HEK293 (cell line): Measurements from ENCODE around the gene BBC3.

ENCODE experiments used
- CTCF ChIA-PET: fragments of 350-600 bp; formaldehyde crosslinking; extraction: SDS; loops from one replicate; lab custom pipeline; 2021; ENCODE audit warnings: antibody characterized with exemption; lab: Yijun Ruan, JAX
- POLR2A ChIA-PET: fragments of 300-600 bp; formaldehyde crosslinking; extraction: SDS; loops from one replicate; lab custom pipeline; 2020; ENCODE audit warnings: antibody characterized with exemption, inconsistent platforms; lab: Yijun Ruan, JAX
- H3K27ac ChIP-seq: fragments of 200-500 bp; sonication (Bioruptor generic); 2 replicates; pipeline ENCODE4 v1.5.1; 2014; ENCODE audit warnings: low read depth, low read length, control low read depth, inconsistent platforms; ENCODE audit errors: extremely low read depth
- H3K36me3 ChIP-seq, 2 experiments: fragments of 200-500 bp in 1 of 2; sonication (Bioruptor generic) in 1 of 2; 1 replicate in 1 of 2; 2 replicates in 1 of 2; pipeline ENCODE4 v1.5.1; 2014 to 2017; ENCODE audit warnings: inconsistent platforms in 2 of 2, low read length in 2 of 2; ENCODE audit not compliant: control insufficient read depth in 2 of 2, insufficient read depth in 1 of 2
- H3K4me1 ChIP-seq: fragments of 200-500 bp; sonication (Bioruptor generic); 2 replicates; pipeline ENCODE4 v1.5.1; 2014; ENCODE audit warnings: mild to moderate bottlenecking, low read length, inconsistent platforms; ENCODE audit not compliant: control insufficient read depth, insufficient read depth
- H3K4me3 ChIP-seq: 2 replicates; pipeline ENCODE4 v1.5.1; 2011; ENCODE audit warnings: low read depth, mild to moderate bottlenecking, control low read depth, low read length, moderate library complexity
- H3K9me3 ChIP-seq: fragments of 200-500 bp; sonication (Bioruptor generic); 2 replicates; pipeline ENCODE4 v1.5.1; 2014; ENCODE audit warnings: low read depth, low read length, inconsistent platforms; ENCODE audit not compliant: control insufficient read depth, insufficient read depth
- GFI1B ChIP-seq: fragments of 450-650 bp; formaldehyde crosslinking; IDR thresholded peaks from 2 replicates; pipeline ENCODE4 v1.5.1; 2016; ENCODE audit warnings: missing biosample characterization, missing genetic modification characterization
- GLI4 ChIP-seq: fragments of 450-650 bp; formaldehyde crosslinking; IDR thresholded peaks from 2 replicates; pipeline ENCODE4 v1.5.1; 2016; ENCODE audit warnings: missing biosample characterization, missing genetic modification characterization
- HOXC10 ChIP-seq: sonication (generic); formaldehyde crosslinking; IDR thresholded peaks from 2 replicates; pipeline ENCODE4 v1.8.1; 2023; ENCODE audit warnings: mild to moderate bottlenecking, missing genetic modification reagents
- IKZF3 ChIP-seq: fragments of 450-650 bp; IDR thresholded peaks from 2 replicates; pipeline ENCODE4 v1.5.0; 2018; ENCODE audit warnings: missing biosample characterization, mild to moderate bottlenecking, missing genetic modification characterization, moderate library complexity
- KLF10 ChIP-seq: fragments of 450-650 bp; IDR thresholded peaks from 2 replicates; pipeline ENCODE4 v1.5.1; 2018; ENCODE audit warnings: missing biosample characterization, mild to moderate bottlenecking, missing genetic modification characterization
- OSR2 ChIP-seq: fragments of 450-650 bp; formaldehyde crosslinking; IDR thresholded peaks from 2 replicates; pipeline ENCODE4 v1.5.1; 2016; ENCODE audit warnings: missing biosample characterization, missing genetic modification characterization
- PBX3 ChIP-seq: sonication (generic); formaldehyde crosslinking; IDR thresholded peaks from 2 replicates; pipeline ENCODE4 v1.8.1; 2022; ENCODE audit warnings: mild to moderate bottlenecking, moderate library complexity, missing genetic modification reagents
- SCRT1 ChIP-seq: fragments of 450-650 bp; formaldehyde crosslinking; IDR thresholded peaks from 2 replicates; pipeline ENCODE4 v1.5.1; 2016; ENCODE audit warnings: missing biosample characterization, missing genetic modification characterization, borderline replicate concordance
- TRIM28 ChIP-seq: IDR thresholded peaks from 2 replicates; pipeline ENCODE4 v1.6.1; 2011; ENCODE audit warnings: low read length, control low read depth, borderline replicate concordance
- ZBTB1 ChIP-seq: fragments of 450-650 bp; formaldehyde crosslinking; IDR thresholded peaks from 2 replicates; pipeline ENCODE4 v1.5.1; 2016; ENCODE audit warnings: missing biosample characterization, missing genetic modification characterization
- ZBTB48 ChIP-seq: fragments of 450-650 bp; formaldehyde crosslinking; IDR thresholded peaks from 2 replicates; pipeline ENCODE4 v1.5.1; 2016; ENCODE audit warnings: missing biosample characterization, missing genetic modification characterization
- ZBTB49 ChIP-seq: fragments of 450-650 bp; formaldehyde crosslinking; IDR thresholded peaks from 2 replicates; pipeline ENCODE4 v1.5.1; 2016; ENCODE audit warnings: missing biosample characterization, missing genetic modification characterization, low read depth
- ZBTB6 ChIP-seq: fragments of 450-650 bp; formaldehyde crosslinking; IDR thresholded peaks from 2 replicates; pipeline ENCODE4 v1.5.1; 2017; ENCODE audit warnings: missing biosample characterization, missing genetic modification characterization
- ZBTB8A ChIP-seq: fragments of 450-650 bp; formaldehyde crosslinking; IDR thresholded peaks from 2 replicates; pipeline ENCODE4 v1.5.1; 2016; ENCODE audit warnings: missing biosample characterization, missing genetic modification characterization
- ZNF138 ChIP-seq: fragments of 450-650 bp; formaldehyde crosslinking; IDR thresholded peaks from 2 replicates; pipeline ENCODE4 v1.5.1; 2016; ENCODE audit warnings: missing biosample characterization, missing genetic modification characterization, borderline replicate concordance
- ZNF140 ChIP-seq: fragments of 450-650 bp; formaldehyde crosslinking; IDR thresholded peaks from 2 replicates; pipeline ENCODE4 v1.5.1; 2016; ENCODE audit warnings: missing biosample characterization, missing genetic modification characterization
- ZNF239 ChIP-seq: fragments of 450-650 bp; formaldehyde crosslinking; IDR thresholded peaks from 2 replicates; pipeline ENCODE4 v1.5.1; 2016; ENCODE audit warnings: missing biosample characterization, missing genetic modification characterization
- ZNF26 ChIP-seq: fragments of 450-650 bp; formaldehyde crosslinking; IDR thresholded peaks from 2 replicates; pipeline ENCODE4 v1.5.1; 2016; ENCODE audit warnings: missing biosample characterization, missing genetic modification characterization
- ZNF292 ChIP-seq: fragments of 450-650 bp; formaldehyde crosslinking; IDR thresholded peaks from 2 replicates; pipeline ENCODE4 v1.5.1; 2016; ENCODE audit warnings: low read depth, missing biosample characterization, missing genetic modification characterization, borderline replicate concordance
- ZNF416 ChIP-seq: fragments of 450-650 bp; formaldehyde crosslinking; IDR thresholded peaks from 2 replicates; pipeline ENCODE4 v1.5.1; 2016; ENCODE audit warnings: missing biosample characterization, missing genetic modification characterization
- ZNF510 ChIP-seq: fragments of 450-650 bp; formaldehyde crosslinking; IDR thresholded peaks from 2 replicates; pipeline ENCODE4 v1.5.1; 2018; ENCODE audit warnings: mild to moderate bottlenecking, missing genetic modification characterization, missing biosample characterization; ENCODE audit not compliant: insufficient replicate concordance
- ZNF555 ChIP-seq: fragments of 450-650 bp; formaldehyde crosslinking; conservative IDR thresholded peaks from 2 replicates; pipeline ENCODE4 v1.5.1; 2017; ENCODE audit warnings: missing biosample characterization, mild to moderate bottlenecking, missing genetic modification characterization, inconsistent platforms
- ZNF600 ChIP-seq: fragments of 450-650 bp; formaldehyde crosslinking; IDR thresholded peaks from 2 replicates; pipeline ENCODE4 v1.5.1; 2016; ENCODE audit warnings: missing biosample characterization, missing genetic modification characterization
- ZNF624 ChIP-seq: fragments of 450-650 bp; formaldehyde crosslinking; IDR thresholded peaks from 2 replicates; pipeline ENCODE4 v1.5.1; 2017; ENCODE audit warnings: missing biosample characterization, missing genetic modification characterization
- ZNF660 ChIP-seq: fragments of 450-650 bp; IDR thresholded peaks from 2 replicates; pipeline ENCODE4 v1.5.1; 2018; ENCODE audit warnings: missing biosample characterization, mild to moderate bottlenecking, missing genetic modification characterization
- ZNF701 ChIP-seq: fragments of 450-650 bp; formaldehyde crosslinking; IDR thresholded peaks from 2 replicates; pipeline ENCODE4 v1.5.1; 2016; ENCODE audit warnings: missing biosample characterization, missing genetic modification characterization
- ZNF747 ChIP-seq: fragments of 450-650 bp; formaldehyde crosslinking; IDR thresholded peaks from 2 replicates; pipeline ENCODE4 v1.5.1; 2016; ENCODE audit warnings: missing biosample characterization, missing genetic modification characterization
- ZNF830 ChIP-seq: fragments of 450-650 bp; IDR thresholded peaks from 2 replicates; pipeline ENCODE4 v1.5.0; 2018; ENCODE audit warnings: missing biosample characterization, missing genetic modification characterization, low read depth, mild to moderate bottlenecking, moderate library complexity
- ZSCAN30 ChIP-seq: fragments of 450-650 bp; IDR thresholded peaks from 2 replicates; pipeline ENCODE4 v1.5.1; 2018; ENCODE audit warnings: missing biosample characterization, mild to moderate bottlenecking, missing genetic modification characterization, moderate library complexity
- ZXDB ChIP-seq: fragments of 450-650 bp; formaldehyde crosslinking; IDR thresholded peaks from 2 replicates; pipeline ENCODE4 v1.5.1; 2016; ENCODE audit warnings: missing biosample characterization, missing genetic modification characterization

Gene BBC3

GRCh38 chr19:47226426-47227351 lies 4.3 kb downstream of the BBC3 start (continued):
- 0 out of 2 replicates have a peak, but pooled peaks have one; percentile 27 for TF ChIP-seq ZNF747 (tag by site-specific recombination)
- TF ChIP-seq ZNF416 (tag by site-specific recombination) = 0 out of 2 replicates have a peak, but pooled peaks have one; percentile 23
- TF ChIP-seq ZNF26 (tag by site-specific recombination) = no peak
- peak; percentile 85 for TF ChIP-seq ZBTB8A (tag by site-specific recombination)
- TF ChIP-seq ZNF624 (tag by site-specific recombination) = no peak
- 0 out of 2 replicates have a peak, but pooled peaks have one; percentile 17 for TF ChIP-seq KLF10 (tag by site-specific recombination)
- TF ChIP-seq ZNF140 (tag by site-specific recombination) = no peak
- TF ChIP-seq HOXC10 (CRISPR knock-in tag) = no peak
- TF ChIP-seq TRIM28 = no peak
- no peak for TF ChIP-seq ZNF292
- 0 out of 2 replicates have a peak, but pooled peaks have one; percentile 20 for TF ChIP-seq ZBTB48
- TF ChIP-seq OSR2 = no peak
- no peak for TF ChIP-seq ZBTB6 (tag by site-specific recombination)
- no peak for TF ChIP-seq GFI1B (tag by site-specific recombination)
- no peak for TF ChIP-seq ZBTB49 (tag by site-specific recombination)
- no peak for TF ChIP-seq ZNF510 (tag by site-specific recombination)

GRCh38 chr19:47225746-47226425 lies 5.1 kb downstream of the BBC3 start:
- H3K27ac ChIP-seq = peak overlapping the region; percentile 92
- 0 out of 2 replicates have a peak, but pooled peaks have one; percentile 23 for TF ChIP-seq ZNF600 (tag by site-specific recombination)
- TF ChIP-seq ZBTB1 = no peak
- TF ChIP-seq ZNF292 = no peak
- 0 out of 2 replicates have a peak, but pooled peaks have one; percentile 27 for TF ChIP-seq GLI4 (tag by site-specific recombination)
- no peak for TF ChIP-seq ZNF701
- TF ChIP-seq ZNF138 (tag by site-specific recombination) = no peak
- no peak for TF ChIP-seq ZNF239
- TF ChIP-seq ZNF830 (tag by site-specific recombination) = no peak
- 0 out of 2 replicates have a peak, but pooled peaks have one; percentile 16 for TF ChIP-seq ZXDB (tag by site-specific recombination)
- TF ChIP-seq ZSCAN30 = peak; percentile 98
- TF ChIP-seq ZNF555 (tag by site-specific recombination) = no peak
- 0 out of 2 replicates have a peak, but pooled peaks have one; percentile 73 for TF ChIP-seq PBX3 (CRISPR knock-in tag)
- TF ChIP-seq IKZF3 (tag by site-specific recombination) = peak; percentile 27
- TF ChIP-seq ZNF660 (tag by site-specific recombination) = peak; percentile 94
- no peak for TF ChIP-seq SCRT1 (tag by site-specific recombination)

More at GRCh38 chr19:47225746-47226425, 5.1 kb downstream of the BBC3 start:
- Histone ChIP-seq H3K4me3 (peak overlapping the region; percentile 91), H3K4me1 (peaks cover 26% of the 10 kb centered on the region), H3K9me3 (no peaks in the 10 kb centered on the region), H3K36me3 (peaks cover 14 to 23% of the 10 kb centered on the region in 2 experiments; a peak in 2 of 3 replicates)
- ChIA-PET CTCF (interaction anchor here (0.6 to 7.6 kb wide), 10 partner anchors 9 to 106 kb away, joined by 3 to 86 read pairs (median 4); no protein-coding TSS in a partner anchor), POLR2A (interaction anchor here (0.5 to 6.8 kb wide), 30 partner anchors 8 to 1087 kb away, joined by 3 to 112 read pairs (median 5); partner anchors contain the start of genes CCDC9, DHX34, INAFM1 and NPAS1)
